A673 (cell line): ENCODE results near the gene SOBP. TPM values are rescaled to one million over a fixed set of nuclear protein-coding genes. Genes with fewer than 3 reads are reported as not detected.
A peak's percentile ranks its signal among the peaks of the same experiment; 100 is the strongest.

Experiments used
- BruUV-seq: library from RNA; stranded (reverse); fragments of 400-500 nt; replicated peaks from 2 replicates; lab custom pipeline; 2021; lab: Mats Ljungman, UMichigan
- CTCF ChIA-PET: fragments of 300-600 bp; sonication (Branson Sonifier 250); formaldehyde crosslinking; loops from one replicate; lab custom pipeline; 2022; ENCODE audit warnings: antibody characterized with exemption; lab: Charles Lee
- POLR2A ChIA-PET: fragments of 300-600 bp; sonication (Branson Sonifier 250); formaldehyde crosslinking; loops from one replicate; lab custom pipeline; 2022; ENCODE audit warnings: antibody characterized with exemption; ENCODE audit not compliant: low non-redundant PET; lab: Charles Lee
- DNase-seq: peaks from one replicate; pipeline ENCODE4 v3.0.0-alpha.2; 2015; ENCODE audit warnings: low spot score
- H3K27ac ChIP-seq: fragments of 200-600 bp; sonication (generic); 2 replicates; pipeline ENCODE4 v1.5.1; 2016; ENCODE audit warnings: mixed run types, low read depth, mild to moderate bottlenecking, mixed read lengths, antibody characterized with exemption, low read length; ENCODE audit not compliant: poor library complexity, severe bottlenecking
- H3K27me3 ChIP-seq: fragments of 200-600 bp; sonication (generic); replicated peaks from 2 replicates; pipeline ENCODE4 v1.6.1; 2017; ENCODE audit warnings: mixed run types, low read depth, mild to moderate bottlenecking, mixed read lengths, antibody characterized with exemption, low read length; ENCODE audit not compliant: insufficient read depth, poor library complexity
- H3K36me3 ChIP-seq: fragments of 200-600 bp; sonication (generic); 2 replicates; pipeline ENCODE4 v1.6.1; 2016; ENCODE audit warnings: mixed run types, mild to moderate bottlenecking, mixed read lengths, antibody characterized with exemption, low read length; ENCODE audit not compliant: insufficient read depth, poor library complexity, severe bottlenecking
- H3K4me1 ChIP-seq: fragments of 200-600 bp; sonication (generic); 2 replicates; pipeline ENCODE4 v1.6.1; 2017; ENCODE audit warnings: mixed run types, mild to moderate bottlenecking, mixed read lengths, antibody characterized with exemption, low read length; ENCODE audit not compliant: insufficient read depth, poor library complexity, severe bottlenecking
- H3K4me3 ChIP-seq: fragments of 200-600 bp; sonication (generic); 2 replicates; pipeline ENCODE4 v1.5.1; 2016; ENCODE audit warnings: low read depth, mixed run types, mild to moderate bottlenecking, mixed read lengths, low read length; ENCODE audit not compliant: poor library complexity, severe bottlenecking
- H3K9me3 ChIP-seq: fragments of 200-600 bp; sonication (generic); 2 replicates; pipeline ENCODE4 v1.6.1; 2016; ENCODE audit warnings: mixed run types, low read depth, mild to moderate bottlenecking, mixed read lengths, antibody characterized with exemption, low read length; ENCODE audit not compliant: poor library complexity, severe bottlenecking
- CTCF ChIP-seq: fragments of 300-800, 200-600 bp; sonication (generic); conservative IDR thresholded peaks from 2 replicates; pipeline ENCODE4 v1.5.1; 2017; ENCODE audit warnings: low read depth, mild to moderate bottlenecking, antibody characterized with exemption, low read length, moderate library complexity, mixed read lengths
- EZH2 ChIP-seq: fragments of 200-600 bp; sonication (generic); IDR thresholded peaks from 2 replicates; pipeline ENCODE4 v1.6.1; 2017; ENCODE audit warnings: borderline replicate concordance, low read depth, mild to moderate bottlenecking, mixed read lengths, antibody characterized with exemption, low read length; ENCODE audit not compliant: poor library complexity, severe bottlenecking
- intact Hi-C: fragments of 100-400 bp; cut with micrococcal nuclease; formaldehyde crosslinking; loops from one replicate; pipeline ENCODE4 v1.10.0; 2022; ENCODE audit not compliant: unreplicated experiment
- total RNA-seq: library from RNA; stranded (reverse); gene quantifications from 2 replicates; pipeline ENCODE4 v1.2.3, GENCODE V29; 2021

The SOBP gene
- total RNA-seq, 1 experiment from 2014 or later: 3.3 TPM

- Histone ChIP-seq H3K4me3 (no peak overlapping the region), H3K36me3 (no peaks in the 10 kb centered on the region), H3K27me3 (no peaks in the 10 kb centered on the region), H3K4me1 (peaks cover 17% of the 10 kb centered on the region), H3K9me3 (no peaks in the 10 kb centered on the region), H3K27ac (no peak overlapping the region)
- TF ChIP-seq CTCF (no peak), EZH2 (no peak)
- BruUV-seq: no TSS peak
- DNase-seq: no peak
- ChIA-PET POLR2A (no interaction called here), CTCF (no interaction called here)
- intact Hi-C loops: no loop called here
Measured at GRCh38 chr6:107574856-107575255, 84.9 kb downstream of the SOBP start.

GRCh38 chr6:107576852-107577251 lies 86.9 kb downstream of the SOBP start:
- Histone ChIP-seq H3K27me3 (no peaks in the 10 kb centered on the region), H3K27ac (no peak overlapping the region), H3K4me3 (no peak overlapping the region), H3K4me1 (peaks cover 17% of the 10 kb centered on the region), H3K36me3 (no peaks in the 10 kb centered on the region), H3K9me3 (no peaks in the 10 kb centered on the region)
- ChIA-PET CTCF (no interaction called here), POLR2A (no interaction called here)
- no peak for DNase-seq
- TF ChIP-seq EZH2 (no peak), CTCF (no peak)
- intact Hi-C loops: no loop called here
- no TSS peak for BruUV-seq

GRCh38 chr6:107578642-107579341 lies 88.9 kb downstream of the SOBP start:
- H3K4me3 ChIP-seq: no peak overlapping the region
- intact Hi-C loops: no loop called here
- H3K4me1 ChIP-seq: peaks cover 20% of the 10 kb centered on the region
- no TSS peak for BruUV-seq
- ChIA-PET CTCF (interaction anchor here (0.6 kb wide), 1 partner anchor 936 kb away, joined by 3 read pairs; no protein-coding TSS in a partner anchor), POLR2A (no interaction called here)
- TF ChIP-seq CTCF: no peak
- TF ChIP-seq EZH2: no peak
- peak overlapping the region; percentile 43 for H3K27ac ChIP-seq
- no peaks in the 10 kb centered on the region for H3K9me3 ChIP-seq
- DNase-seq: peak; percentile 69
- no peaks in the 10 kb centered on the region for H3K27me3 ChIP-seq
- no peaks in the 10 kb centered on the region for H3K36me3 ChIP-seq
